PC-9 (cell line): ENCODE results near the gene LMX1A. TPM values are rescaled to one million over a fixed set of nuclear protein-coding genes. Genes with fewer than 3 reads are reported as not detected.
A peak's percentile ranks its signal among the peaks of the same experiment; 100 is the strongest.

ENCODE experiments used
- BruUV-seq: library from RNA; stranded (reverse); fragments of 400-500 nt; replicated peaks from 2 replicates; lab custom pipeline; 2021; lab: Mats Ljungman, UMichigan
- CTCF ChIA-PET: fragments of 300-600 bp; sonication (Branson Sonifier 250); formaldehyde crosslinking; loops from one replicate; lab custom pipeline; 2022; ENCODE audit warnings: antibody characterized with exemption; lab: Charles Lee
- POLR2A ChIA-PET: fragments of 300-600 bp; sonication (Branson Sonifier 250); formaldehyde crosslinking; loops from one replicate; lab custom pipeline; 2022; ENCODE audit warnings: antibody characterized with exemption; ENCODE audit not compliant: unreplicated experiment; lab: Charles Lee
- DNase-seq, 2 experiments: peaks; one replicate each; pipeline versions ENCODE4 v3.0.0 to v3.0.0-alpha.2; 2015 to 2022; ENCODE audit warnings: mixed read lengths in 1 of 2
- H2AFZ ChIP-seq: fragments of 200-600 bp; sonication (generic); 2 replicates; pipeline ENCODE4 v1.8.1; 2017; ENCODE audit warnings: antibody characterized with exemption
- H3F3A ChIP-seq: fragments of 200-600 bp; sonication (generic); 2 replicates; pipeline ENCODE4 v1.8.1; 2017; ENCODE audit warnings: antibody characterized with exemption, mild to moderate bottlenecking, low read depth; ENCODE audit not compliant: insufficient read depth
- H3K27ac ChIP-seq: fragments of 200-600 bp; sonication (generic); 2 replicates; pipeline ENCODE4 v1.6.1; 2016; ENCODE audit warnings: mixed run types
- H3K27me3 ChIP-seq: fragments of 200-600 bp; sonication (generic); 2 replicates; pipeline ENCODE4 v1.6.1; 2016; ENCODE audit warnings: low read depth, mixed run types; ENCODE audit not compliant: insufficient read depth
- H3K36me3 ChIP-seq: fragments of 200-600 bp; sonication (generic); 2 replicates; pipeline ENCODE4 v1.6.1; 2016; ENCODE audit warnings: low read depth, mixed run types
- H3K4me1 ChIP-seq: fragments of 200-600 bp; sonication (generic); replicated peaks from 2 replicates; pipeline ENCODE4 v1.6.1; 2016; ENCODE audit warnings: mixed run types; ENCODE audit not compliant: insufficient read depth
- H3K4me2 ChIP-seq: fragments of 200-600 bp; sonication (generic); 2 replicates; pipeline ENCODE4 v1.6.1; 2017; ENCODE audit warnings: mixed run types
- H3K4me3 ChIP-seq: fragments of 200-600 bp; sonication (generic); 2 replicates; pipeline ENCODE4 v1.6.1; 2016; ENCODE audit warnings: mixed run types
- H3K79me2 ChIP-seq: fragments of 200-600 bp; sonication (generic); 2 replicates; pipeline ENCODE4 v1.6.1; 2017; ENCODE audit warnings: low read depth, mixed run types
- H3K9me2 ChIP-seq: fragments of 200-600 bp; sonication (generic); 2 replicates; pipeline ENCODE4 v1.8.1; 2017; ENCODE audit warnings: mild to moderate bottlenecking; ENCODE audit not compliant: insufficient read depth
- H3K9me3 ChIP-seq: fragments of 200-600 bp; sonication (generic); 2 replicates; pipeline ENCODE4 v1.8.1; 2016; ENCODE audit warnings: low read depth; ENCODE audit not compliant: insufficient read depth
- H4K20me1 ChIP-seq: fragments of 200-600 bp; sonication (generic); 2 replicates; pipeline ENCODE4 v1.8.1; 2017; ENCODE audit not compliant: insufficient read depth
- EZH2 ChIP-seq: fragments of 200-600 bp; sonication (generic); IDR thresholded peaks from 2 replicates; pipeline ENCODE4 v1.8.0; 2017; ENCODE audit warnings: antibody characterized with exemption, low read depth
- intact Hi-C: fragments of 100-400 bp; cut with micrococcal nuclease; formaldehyde crosslinking; loops from one replicate; pipeline ENCODE4 v1.10.0; 2022; ENCODE audit not compliant: unreplicated experiment
- total RNA-seq: library from RNA; stranded (reverse); gene quantifications from 2 replicates; pipeline ENCODE4 v1.2.3, GENCODE V29; 2021
- TF ChIP-seq, protein P1 (sequence below): fragments of 200-600 bp; sonication (generic); conservative IDR thresholded peaks from 2 replicates; pipeline ENCODE4 v1.6.1; 2017; ENCODE audit warnings: mixed run types, antibody characterized with exemption, mild to moderate bottlenecking, moderate library complexity

Gene LMX1A
- total RNA-seq, 1 experiment from 2014 or later = not detected

DNA sequence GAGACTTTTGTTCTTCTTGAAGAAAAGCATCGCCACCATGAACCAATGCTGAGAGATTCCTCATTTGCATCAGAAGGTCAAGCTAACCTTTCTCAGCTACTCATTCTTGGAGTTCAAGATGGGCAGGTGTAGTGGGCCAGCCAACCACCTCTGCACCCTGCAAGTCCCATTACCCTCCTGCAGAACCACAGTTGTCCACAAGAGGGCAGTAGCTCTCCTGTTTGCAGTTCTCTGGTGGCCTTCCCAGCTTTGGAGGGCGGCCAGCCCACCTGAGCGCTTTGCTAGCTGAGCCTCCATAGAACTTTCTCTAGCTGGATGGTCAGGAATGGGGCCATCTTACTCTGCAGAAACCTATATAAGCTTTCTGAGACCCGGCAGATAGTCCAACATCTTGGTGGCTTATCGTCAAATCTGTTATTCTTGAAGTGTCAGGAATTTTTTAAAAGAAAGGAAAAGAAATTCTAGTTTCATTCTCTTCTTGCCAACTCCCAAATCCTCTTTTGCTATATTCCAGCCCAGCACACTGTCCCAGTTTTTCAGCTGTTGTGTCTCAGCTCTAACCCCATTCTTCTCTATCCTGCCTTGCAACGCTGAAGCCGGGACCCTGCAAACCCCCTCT, 11.0 kb upstream of the LMX1A start:
- peak; percentile 44 to 54 for DNase-seq
- intact Hi-C loops = no loop called here
- CTCF ChIA-PET = interaction anchor here (0.5 to 1.4 kb wide), 3 partner anchors 221 to 252 kb away, joined by 3 to 7 read pairs (median 3); no protein-coding TSS in a partner anchor
- Histone ChIP-seq H3K9me2 (no peaks in the 10 kb centered on the region), H3K79me2 (no peaks in the 10 kb centered on the region), H3K9me3 (no peaks in the 10 kb centered on the region), H3K27ac (no peak overlapping the region), H3K4me2 (no peak overlapping the region), H3K27me3 (no peaks in the 10 kb centered on the region), H2AFZ (no peak overlapping the region), H3K4me1 (no peaks in the 10 kb centered on the region), H3K36me3 (no peaks in the 10 kb centered on the region), H4K20me1 (no peaks in the 10 kb centered on the region), H3K4me3 (no peak overlapping the region), H3F3A (no peaks in the 10 kb centered on the region)
- TF ChIP-seq EZH2 = no peak
- TF ChIP-seq, protein P1, sequence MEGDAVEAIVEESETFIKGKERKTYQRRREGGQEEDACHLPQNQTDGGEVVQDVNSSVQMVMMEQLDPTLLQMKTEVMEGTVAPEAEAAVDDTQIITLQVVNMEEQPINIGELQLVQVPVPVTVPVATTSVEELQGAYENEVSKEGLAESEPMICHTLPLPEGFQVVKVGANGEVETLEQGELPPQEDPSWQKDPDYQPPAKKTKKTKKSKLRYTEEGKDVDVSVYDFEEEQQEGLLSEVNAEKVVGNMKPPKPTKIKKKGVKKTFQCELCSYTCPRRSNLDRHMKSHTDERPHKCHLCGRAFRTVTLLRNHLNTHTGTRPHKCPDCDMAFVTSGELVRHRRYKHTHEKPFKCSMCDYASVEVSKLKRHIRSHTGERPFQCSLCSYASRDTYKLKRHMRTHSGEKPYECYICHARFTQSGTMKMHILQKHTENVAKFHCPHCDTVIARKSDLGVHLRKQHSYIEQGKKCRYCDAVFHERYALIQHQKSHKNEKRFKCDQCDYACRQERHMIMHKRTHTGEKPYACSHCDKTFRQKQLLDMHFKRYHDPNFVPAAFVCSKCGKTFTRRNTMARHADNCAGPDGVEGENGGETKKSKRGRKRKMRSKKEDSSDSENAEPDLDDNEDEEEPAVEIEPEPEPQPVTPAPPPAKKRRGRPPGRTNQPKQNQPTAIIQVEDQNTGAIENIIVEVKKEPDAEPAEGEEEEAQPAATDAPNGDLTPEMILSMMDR = peak; percentile 93
- POLR2A ChIA-PET = no interaction called here
- BruUV-seq = no TSS peak

DNA sequence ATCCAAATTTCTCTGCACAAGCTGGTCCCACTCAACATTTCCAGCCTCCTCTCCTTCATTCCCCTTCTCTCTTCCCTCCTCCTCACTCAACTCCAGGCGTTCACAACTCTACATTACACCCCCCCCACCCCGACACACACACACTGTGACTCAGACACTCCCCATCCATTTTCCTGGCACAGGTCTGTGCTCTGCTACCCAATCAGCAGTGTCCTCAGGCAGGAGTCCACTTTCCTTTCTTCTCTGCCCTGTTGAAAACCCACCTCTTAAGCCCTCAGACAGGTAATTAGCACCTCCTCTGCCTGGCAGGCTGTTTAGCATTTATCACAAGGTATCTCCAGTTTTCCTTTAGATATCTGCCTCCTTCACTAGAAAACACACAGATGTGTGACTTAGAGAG, 8.8 kb upstream of the LMX1A start:
- no peaks in the 10 kb centered on the region for H3K4me1 ChIP-seq
- H3K27ac ChIP-seq = no peak overlapping the region
- ChIA-PET POLR2A (no interaction called here), CTCF (no interaction called here)
- H2AFZ ChIP-seq = no peak overlapping the region
- no peak for DNase-seq
- no TSS peak for BruUV-seq
- no peak overlapping the region for H3K4me2 ChIP-seq
- no peaks in the 10 kb centered on the region for H3K27me3 ChIP-seq
- H3K36me3 ChIP-seq = no peaks in the 10 kb centered on the region
- no peak overlapping the region for H3K4me3 ChIP-seq
- no peaks in the 10 kb centered on the region for H3F3A ChIP-seq
- H3K9me2 ChIP-seq = no peaks in the 10 kb centered on the region
- TF ChIP-seq, protein P1 = no peak
- no peak for TF ChIP-seq EZH2
- H4K20me1 ChIP-seq = no peaks in the 10 kb centered on the region
- H3K9me3 ChIP-seq = no peaks in the 10 kb centered on the region
- no peaks in the 10 kb centered on the region for H3K79me2 ChIP-seq
- intact Hi-C loops = no loop called here

DNA sequence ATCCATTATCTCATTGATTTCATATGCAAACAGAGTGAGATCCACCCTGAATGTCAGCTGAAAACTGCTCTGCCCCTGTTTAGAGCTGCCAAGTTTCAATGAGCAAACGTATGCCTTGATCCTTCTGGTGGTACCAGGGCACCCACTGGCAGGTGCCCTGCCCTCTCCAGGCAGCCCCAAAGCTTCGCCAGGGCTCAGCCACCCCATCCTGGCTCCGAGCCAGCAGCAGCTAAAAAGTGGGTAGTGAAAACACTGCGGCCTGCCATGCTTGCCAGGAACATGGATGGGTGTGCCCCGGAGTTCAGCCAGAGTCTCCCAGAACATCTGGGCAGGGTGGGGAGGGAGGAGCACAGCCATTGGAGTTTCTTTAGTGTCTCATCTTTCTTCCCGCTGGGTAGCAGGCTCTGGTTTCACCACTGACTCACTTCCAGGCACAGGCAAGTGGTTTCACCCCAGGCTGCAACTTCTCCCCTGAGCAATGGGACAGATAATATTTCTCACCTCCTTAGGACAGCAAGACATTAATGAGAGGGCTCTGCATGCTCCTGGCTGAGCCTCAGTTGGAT, 8.1 kb upstream of the LMX1A start:
- no peaks in the 10 kb centered on the region for H3K27me3 ChIP-seq
- no TSS peak for BruUV-seq
- POLR2A ChIA-PET = no interaction called here
- H2AFZ ChIP-seq = no peak overlapping the region
- H3F3A ChIP-seq = no peaks in the 10 kb centered on the region
- H3K4me2 ChIP-seq = no peak overlapping the region
- CTCF ChIA-PET = no interaction called here
- H3K4me1 ChIP-seq = no peaks in the 10 kb centered on the region
- no peaks in the 10 kb centered on the region for H3K79me2 ChIP-seq
- DNase-seq = no peak
- H3K9me3 ChIP-seq = no peaks in the 10 kb centered on the region
- no peak for TF ChIP-seq EZH2
- TF ChIP-seq, protein P1 = no peak
- no peaks in the 10 kb centered on the region for H3K36me3 ChIP-seq
- H3K4me3 ChIP-seq = no peak overlapping the region
- intact Hi-C loops = no loop called here
- H3K27ac ChIP-seq = no peak overlapping the region
- H4K20me1 ChIP-seq = no peaks in the 10 kb centered on the region
- no peaks in the 10 kb centered on the region for H3K9me2 ChIP-seq
